Ishikawa (cell line): ENCODE results near the gene CAPG.

ENCODE experiments used
- CEBPB ChIP-seq: IDR thresholded peaks from 2 replicates; pipeline ENCODE4 v1.6.1; 2012
- CREB1 ChIP-seq: IDR thresholded peaks from 2 replicates; pipeline ENCODE4 v1.6.1; 2012; ENCODE audit warnings: low read depth
- EGR1 ChIP-seq: IDR thresholded peaks from 2 replicates; pipeline ENCODE4 v1.6.1; 2012
- EP300 ChIP-seq: IDR thresholded peaks from 2 replicates; pipeline ENCODE4 v1.6.1; 2012; ENCODE audit warnings: borderline replicate concordance
- FOXM1 ChIP-seq: IDR thresholded peaks from 2 replicates; pipeline ENCODE4 v1.6.1; 2012; ENCODE audit warnings: low read depth, borderline replicate concordance
- MAX ChIP-seq: IDR thresholded peaks from 2 replicates; pipeline ENCODE4 v1.6.1; 2012
- NFIC ChIP-seq: IDR thresholded peaks from 2 replicates; pipeline ENCODE4 v1.6.1; 2012
- RAD21 ChIP-seq: IDR thresholded peaks from 2 replicates; pipeline ENCODE4 v1.6.1; 2012; ENCODE audit warnings: low read depth
- REST ChIP-seq: IDR thresholded peaks from 2 replicates; pipeline ENCODE4 v1.6.1; 2012; ENCODE audit warnings: low read depth, mild to moderate bottlenecking
- TAF1 ChIP-seq: IDR thresholded peaks from 2 replicates; pipeline ENCODE4 v1.6.1; 2012; ENCODE audit warnings: low read depth, mild to moderate bottlenecking
- TCF12 ChIP-seq: IDR thresholded peaks from 2 replicates; pipeline ENCODE4 v1.6.1; 2012; ENCODE audit warnings: low read depth
- TEAD4 ChIP-seq: IDR thresholded peaks from 2 replicates; pipeline ENCODE4 v1.6.1; 2012
- USF1 ChIP-seq: IDR thresholded peaks from 2 replicates; pipeline ENCODE4 v1.6.1; 2012
- YY1 ChIP-seq: IDR thresholded peaks from 2 replicates; pipeline ENCODE4 v1.6.1; 2012; ENCODE audit warnings: low read depth
- ZBTB7A ChIP-seq: IDR thresholded peaks from 2 replicates; pipeline ENCODE4 v1.6.1; 2012; ENCODE audit warnings: low read depth

CAPG gene

GRCh38 chr2:85429924-85430289 is 19.7 kb upstream of the CAPG start:
- TF ChIP-seq MAX (no peak), ZBTB7A (no peak), CEBPB (no peak), FOXM1 (no peak), REST (no peak), NFIC (no peak), YY1 (no peak), USF1 (no peak), EP300 (no peak), TAF1 (no peak), TCF12 (no peak), EGR1 (no peak), CREB1 (no peak), RAD21 (no peak), TEAD4 (no peak)

- TF ChIP-seq EGR1 = no peak
- no peak for TF ChIP-seq TCF12
- TF ChIP-seq RAD21 = no peak
- TF ChIP-seq TEAD4 = no peak
- TF ChIP-seq CEBPB = no peak
- no peak for TF ChIP-seq REST
- TF ChIP-seq TAF1 = no peak
- TF ChIP-seq NFIC = no peak
- no peak for TF ChIP-seq MAX
- TF ChIP-seq EP300 = no peak
- TF ChIP-seq FOXM1 = no peak
- no peak for TF ChIP-seq CREB1
- no peak for TF ChIP-seq USF1
- TF ChIP-seq YY1 = no peak
- no peak for TF ChIP-seq ZBTB7A
Observed at GRCh38 chr2:85429213-85429923, 19.2 kb upstream of the CAPG start.

GRCh38 chr2:85428343-85428881 is 18.2 kb upstream of the CAPG start:
- TF ChIP-seq USF1 = no peak
- TF ChIP-seq EP300 = no peak
- TF ChIP-seq TAF1 = no peak
- TF ChIP-seq TEAD4 = no peak
- TF ChIP-seq NFIC = no peak
- no peak for TF ChIP-seq RAD21
- no peak for TF ChIP-seq REST
- no peak for TF ChIP-seq YY1
- no peak for TF ChIP-seq TCF12
- no peak for TF ChIP-seq ZBTB7A
- TF ChIP-seq CREB1 = no peak
- no peak for TF ChIP-seq MAX
- TF ChIP-seq EGR1 = no peak
- TF ChIP-seq FOXM1 = no peak
